Measurements from ENCODE around the gene CFAP221. TPM values are rescaled to one million over a fixed set of nuclear protein-coding genes. Genes with fewer than 3 reads are reported as not detected.

CFAP221 gene
- total and polyA plus RNA-seq, 2 experiments from 2014 or later, result 0.42 to 0.65 TPM

GRCh38 chr2:119553687-119554344, 9.6 kb downstream of the CFAP221 start:
- H3K4me1 Mint-ChIP-seq, result no peaks in the 10 kb centered on the region; the same call in 2 of the 3 replicates
- no peaks in the 10 kb centered on the region for H3K9me3 Mint-ChIP-seq
- TF ChIP-seq ETS1 (IDR thresholded peaks at IDR 0.05) (no peak), CREB1 (CRISPR knock-in tag; IDR thresholded peaks at IDR 0.05; ENCODE audit: low read depth) (no peak), JUNB (IDR thresholded peaks at IDR 0.05; ENCODE audit: unreplicated experiment) (no peak)
- no peaks in the 10 kb centered on the region for H3K79me2 ChIP-seq (replicated peaks; ENCODE audit: insufficient read depth)
- H3K27me3 ChIP-seq (ENCODE audit: insufficient read depth), result no peaks in the 10 kb centered on the region
- peak overlapping the region; percentile 9; the same call in 1 of the 2 replicates for H2AFZ ChIP-seq
- H3K36me3 Mint-ChIP-seq (ENCODE audit: low read depth), result no peaks in the 10 kb centered on the region
- no peaks in the 10 kb centered on the region for H3F3A ChIP-seq (replicated peaks; ENCODE audit: low read depth)
- H3K4me3 Mint-ChIP-seq, result no peak overlapping the region
- H3K4me3 ChIP-seq, result no peak overlapping the region
- DNase-seq (ENCODE audit: low spot score) (no peak), ATAC-seq (no peak)
- H3K27ac ChIP-seq (ENCODE audit: low read depth), result no peak overlapping the region
- H3K27ac Mint-ChIP-seq, result no peak overlapping the region
- peaks cover 5% of the 10 kb centered on the region for H3K9me2 ChIP-seq (ENCODE audit: insufficient read depth)
- H3K4me2 ChIP-seq, result no peak overlapping the region
- no peaks in the 10 kb centered on the region for H4K20me1 ChIP-seq (replicated peaks; ENCODE audit: insufficient read depth)
- peaks cover 2% of the 10 kb centered on the region for H3K27me3 Mint-ChIP-seq (ENCODE audit: insufficient read depth, low read depth, poor library complexity)
- H3K36me3 ChIP-seq (ENCODE audit: insufficient read depth), result no peaks in the 10 kb centered on the region
- H3K4me1 ChIP-seq (ENCODE audit: insufficient read depth), result no peaks in the 10 kb centered on the region

GRCh38 chr2:119565481-119565880, 21.2 kb downstream of the CFAP221 start:
- Mint-ChIP-seq H3K27ac (no peak overlapping the region), H3K36me3 (ENCODE audit: low read depth) (no peaks in the 10 kb centered on the region; the same call in 1 of the 3 replicates), H3K9me3 (peaks cover 12% of the 10 kb centered on the region; the same call in 2 of the 3 replicates), H3K4me1 (no peaks in the 10 kb centered on the region), H3K27me3 (ENCODE audit: insufficient read depth, low read depth, poor library complexity) (peaks cover 2% of the 10 kb centered on the region), H3K4me3 (no peak overlapping the region)
- Histone ChIP-seq H3K4me2 (no peak overlapping the region), H3K4me1 (ENCODE audit: insufficient read depth) (no peaks in the 10 kb centered on the region), H3K36me3 (ENCODE audit: insufficient read depth) (no peaks in the 10 kb centered on the region), H2AFZ (no peak overlapping the region), H3K9me2 (ENCODE audit: insufficient read depth) (peaks cover 7% of the 10 kb centered on the region; the same call in 1 of the 2 replicates), H4K20me1 (replicated peaks; ENCODE audit: insufficient read depth) (no peaks in the 10 kb centered on the region), H3F3A (replicated peaks; ENCODE audit: low read depth) (no peaks in the 10 kb centered on the region), H3K27me3 (ENCODE audit: insufficient read depth) (no peaks in the 10 kb centered on the region), H3K79me2 (replicated peaks; ENCODE audit: insufficient read depth) (no peaks in the 10 kb centered on the region), H3K4me3 (no peak overlapping the region), H3K27ac (ENCODE audit: low read depth) (no peak overlapping the region)
- no peak for DNase-seq (ENCODE audit: low spot score)
- ATAC-seq, result no peak
- TF ChIP-seq CTCF (conservative IDR thresholded peaks at IDR 0.05; ENCODE audit: low read depth in 2 of 2), result no peak
- TF ChIP-seq STAT1 (IDR thresholded peaks at IDR 0.05; ENCODE audit: unreplicated experiment), result no peak
- no peak for TF ChIP-seq EZH2 (IDR thresholded peaks at IDR 0.05; ENCODE audit: low read depth, unreplicated experiment)
- TF ChIP-seq EZH2phosphoT487 (IDR thresholded peaks at IDR 0.05; ENCODE audit: unreplicated experiment), result no peak

All from GM23338 (cell line).